Fibroblast of the aortic adventitia (primary cell): ENCODE results near the gene CBX5. TPM values are rescaled to one million over a fixed set of nuclear protein-coding genes. Genes with fewer than 3 reads are reported as not detected.
"Not testable (repeated sequence)": the region's sequence is repeated elsewhere in the genome, so short reads cannot be mapped to it uniquely, and the experiment has no call there.

Source experiments
- DNase-seq: peaks from one replicate; pipeline ENCODE4 v3.0.0-alpha.2; 2010; ENCODE audit warnings: low read depth
- H3K4me3 ChIP-seq: 2 replicates; pipeline ENCODE4 v1.5.1; 2011; ENCODE audit warnings: low read depth, mild to moderate bottlenecking, control low read depth, low read length, moderate library complexity
- CTCF ChIP-seq: IDR thresholded peaks from 2 replicates; pipeline ENCODE4 v1.5.1; 2011; ENCODE audit warnings: mild to moderate bottlenecking, low read length, control low read depth, inconsistent platforms; ENCODE audit not compliant: insufficient read depth
- total RNA-seq: library from RNA; depleted of rRNA; stranded (reverse); fragments of >200 nt; gene quantifications from 2 replicates; pipeline ENCODE4 v1.2.3, GENCODE V29; 2012; ENCODE audit warnings: low replicate concordance

CBX5 gene
- total RNA-seq, 1 donor: 114 TPM

- DNase-seq: peak; percentile 87
- H3K4me3 ChIP-seq: no peak overlapping the region
- peak; percentile 88 for TF ChIP-seq CTCF
Observed at GRCh38 chr12:54191550-54192022, 88.3 kb downstream of the CBX5 start.

GRCh38 chr12:54191126-54191525, 88.8 kb downstream of the CBX5 start:
- DNase-seq: no peak
- no peak for TF ChIP-seq CTCF
- H3K4me3 ChIP-seq: no peak overlapping the region

GRCh38 chr12:54189198-54189539, 90.8 kb downstream of the CBX5 start:
- no peak for DNase-seq
- no peak for TF ChIP-seq CTCF
- H3K4me3 ChIP-seq: peak overlapping the region; percentile 46

GRCh38 chr12:54187075-54187474, 92.8 kb downstream of the CBX5 start:
- no peak for DNase-seq
- H3K4me3 ChIP-seq: no peak overlapping the region
- no peak for TF ChIP-seq CTCF

- no peak for TF ChIP-seq CTCF
- no peak for DNase-seq
Observed at GRCh38 chr12:54185919-54186318, 94.0 kb downstream of the CBX5 start.

GRCh38 chr12:54185297-54185696, 94.6 kb downstream of the CBX5 start:
- not testable (repeated sequence) for DNase-seq, H3K4me3 ChIP-seq

More at GRCh38 chr12:54185919-54186318, 94.0 kb downstream of the CBX5 start:
- H3K4me3 ChIP-seq: no peak overlapping the region

- no peak for TF ChIP-seq CTCF
- no peak for DNase-seq
Observed at GRCh38 chr12:54184024-54184805, 95.7 kb downstream of the CBX5 start.

More at GRCh38 chr12:54184024-54184805, 95.7 kb downstream of the CBX5 start:
- no peak overlapping the region for H3K4me3 ChIP-seq
